UCSD-AML1 (cell line): ENCODE measurements around the gene CITED4.

Experiments used
- DNase-seq: peaks from one replicate; lab custom pipeline; 2025; ENCODE audit not compliant: unreplicated experiment; lab: John Stamatoyannopoulos, UW

Gene CITED4

DNA sequence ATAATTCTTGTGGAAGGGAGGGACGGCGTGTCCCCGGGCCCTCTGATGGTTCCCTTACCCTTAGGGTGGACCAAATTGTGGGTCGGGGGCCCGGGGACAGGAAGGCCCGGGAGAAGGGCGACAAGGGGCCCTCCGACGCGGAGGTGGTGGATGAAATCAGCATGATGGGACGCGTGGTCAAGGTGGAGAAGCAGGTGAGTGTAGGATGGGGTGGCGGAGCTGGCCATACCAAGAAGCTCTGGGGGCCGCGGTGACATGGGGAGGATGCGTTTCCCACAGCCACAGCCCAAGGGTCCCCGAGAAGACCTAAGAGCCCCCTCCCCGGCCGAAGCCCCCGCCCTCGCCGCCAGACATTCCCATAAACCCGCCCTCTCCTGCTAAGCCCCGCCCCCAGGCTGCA, 24.6 kb downstream of the CITED4 start:
- no peak for DNase-seq

GRCh38 chr1:40836283-40836682, 25.9 kb downstream of the CITED4 start:
- no peak for DNase-seq

GRCh38 chr1:40834968-40835545, 27.1 kb downstream of the CITED4 start:
- DNase-seq: no peak

DNA sequence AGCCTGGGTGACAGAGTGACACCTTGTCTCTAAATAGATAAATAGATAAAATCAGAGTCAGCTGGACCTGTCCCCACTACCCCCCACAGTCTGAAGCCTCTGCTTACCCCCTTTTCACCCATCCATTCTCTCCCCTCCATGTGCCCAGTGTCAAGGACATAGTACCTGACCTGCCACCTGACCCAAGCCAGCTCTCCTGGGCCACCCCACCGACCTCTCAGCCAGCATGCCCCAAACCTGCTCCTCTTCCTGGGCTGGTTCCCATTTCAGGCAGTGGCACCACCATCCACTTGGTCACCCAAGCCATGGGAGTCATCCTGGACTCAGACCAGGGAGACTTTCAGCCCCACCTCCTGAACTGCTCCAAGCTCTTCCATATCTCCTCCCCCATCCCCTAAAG, 28.2 kb downstream of the CITED4 start:
- no peak for DNase-seq

DNA sequence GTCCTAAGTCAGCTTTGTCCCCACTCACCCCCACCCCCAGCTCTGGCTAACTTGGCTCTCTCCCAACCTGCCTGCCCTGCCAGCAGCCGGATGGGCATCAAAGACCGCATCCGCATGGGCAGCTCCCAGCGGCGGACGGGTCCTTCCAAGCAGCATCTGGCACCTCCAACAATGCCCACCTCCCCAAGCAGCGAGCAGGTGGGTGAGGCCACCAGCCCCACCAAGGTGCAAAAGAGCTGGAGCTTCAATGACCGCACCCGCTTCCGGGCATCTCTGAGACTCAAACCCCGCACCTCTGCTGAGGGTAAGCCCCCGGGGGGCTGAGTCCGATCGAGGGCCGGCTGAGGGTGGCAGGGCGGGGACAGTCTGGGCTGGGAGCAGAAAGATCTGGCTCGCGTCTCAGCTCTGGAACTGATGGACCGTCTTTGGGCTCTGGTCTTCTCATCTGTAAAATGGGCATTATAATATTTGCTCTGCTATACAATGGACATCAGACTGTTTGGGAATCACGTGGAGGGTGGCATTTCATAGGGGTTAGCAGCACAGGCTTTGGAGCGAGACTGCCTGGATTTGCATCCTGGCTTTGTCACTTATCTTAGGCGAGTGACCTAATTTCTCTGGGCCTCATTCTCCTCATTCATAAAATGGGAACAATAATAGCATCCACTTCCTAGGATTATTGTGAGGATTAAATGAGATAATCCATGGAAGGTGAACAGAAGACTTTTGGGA, 31.0 kb downstream of the CITED4 start:
- no peak for DNase-seq

DNA sequence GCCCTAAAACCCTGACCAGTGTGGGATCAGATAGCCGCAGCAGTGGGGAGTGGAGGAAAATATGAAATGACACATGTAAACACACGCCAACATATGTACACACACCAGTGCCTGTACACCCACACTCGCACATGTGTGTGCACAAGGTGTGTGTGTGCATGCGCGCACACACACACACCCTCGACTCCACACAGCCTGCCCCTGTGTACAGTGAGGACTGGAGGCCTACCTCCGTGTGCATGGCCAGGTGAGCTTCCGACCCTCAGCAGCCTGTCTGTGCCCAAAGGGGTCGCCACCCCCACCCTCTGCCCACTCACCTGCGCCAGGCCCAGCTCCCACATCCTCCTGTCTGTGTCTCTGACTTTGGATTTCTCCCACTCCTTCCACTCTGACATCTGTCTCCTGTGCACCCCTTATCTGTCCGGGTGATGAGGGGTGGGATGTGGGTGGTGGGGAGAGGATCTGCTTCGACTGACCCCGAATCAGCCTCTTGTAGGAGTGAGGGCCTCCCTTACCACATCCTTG, 31.7 kb downstream of the CITED4 start:
- no peak for DNase-seq

- DNase-seq: no peak
These were observed 32.4 kb downstream of the CITED4 start for GRCh38 chr1:40829631-40830245.

GRCh38 chr1:40825996-40826395, 36.2 kb downstream of the CITED4 start:
- peak; percentile 68 for DNase-seq

DNA sequence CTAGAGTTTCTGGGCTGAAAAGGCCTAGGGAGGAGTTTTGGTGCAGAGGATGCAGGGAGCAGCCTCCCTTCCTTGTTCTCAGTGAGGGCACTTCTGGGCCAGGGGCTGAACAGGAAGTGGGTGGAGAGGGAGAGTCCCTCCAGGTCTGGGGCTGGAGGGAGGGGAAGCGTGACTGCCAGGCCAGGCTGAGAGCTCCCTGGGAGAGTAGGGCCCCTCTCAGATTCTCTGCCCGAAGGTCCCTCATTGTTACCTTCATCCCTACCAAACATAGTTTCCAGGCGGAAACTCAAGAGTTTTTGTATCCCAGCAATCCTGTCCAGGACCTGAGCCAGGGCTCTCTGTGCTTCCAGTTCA, 36.8 kb downstream of the CITED4 start:
- peak; percentile 73 for DNase-seq

DNA sequence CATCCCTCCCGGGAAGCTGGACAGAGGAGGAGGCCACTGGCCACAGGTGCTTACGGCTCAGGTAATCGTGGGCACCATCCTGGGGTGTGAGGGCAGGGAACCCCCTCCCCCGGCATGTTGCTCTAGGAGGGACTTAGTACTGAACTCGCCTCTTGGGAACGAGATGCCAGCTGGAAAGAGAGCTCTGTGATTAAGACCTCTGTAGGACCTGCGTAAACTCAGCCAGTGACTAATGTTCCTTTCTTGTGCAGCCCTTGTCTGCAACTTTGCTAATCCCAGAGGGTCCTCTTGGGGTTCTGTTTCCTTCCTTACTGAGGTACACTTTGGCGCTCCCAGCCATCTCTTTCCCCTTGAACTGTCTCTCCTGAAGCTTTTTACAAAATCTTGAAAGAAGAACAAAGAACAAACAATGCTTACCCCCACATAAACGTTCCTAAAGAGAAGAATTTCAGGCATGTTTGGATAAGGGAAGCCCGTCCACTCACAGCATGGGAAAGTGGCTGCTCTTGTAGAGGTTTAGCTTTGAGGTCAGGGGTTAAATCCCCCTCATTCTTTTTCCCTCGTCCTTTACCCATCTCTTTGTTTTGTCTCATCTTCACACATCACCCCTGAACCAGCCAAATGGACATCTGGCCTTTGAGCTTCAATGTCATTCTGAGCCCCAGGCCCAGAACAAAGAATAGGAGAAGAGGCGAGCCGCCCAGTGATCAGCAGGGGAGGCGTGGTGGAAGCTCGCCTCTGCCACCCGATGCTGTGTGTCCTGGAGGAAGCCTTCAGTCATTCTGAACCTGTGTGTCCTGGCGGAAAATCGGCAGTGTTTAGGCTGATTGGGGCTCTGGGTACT, 37.4 kb downstream of the CITED4 start:
- DNase-seq: no peak

DNA sequence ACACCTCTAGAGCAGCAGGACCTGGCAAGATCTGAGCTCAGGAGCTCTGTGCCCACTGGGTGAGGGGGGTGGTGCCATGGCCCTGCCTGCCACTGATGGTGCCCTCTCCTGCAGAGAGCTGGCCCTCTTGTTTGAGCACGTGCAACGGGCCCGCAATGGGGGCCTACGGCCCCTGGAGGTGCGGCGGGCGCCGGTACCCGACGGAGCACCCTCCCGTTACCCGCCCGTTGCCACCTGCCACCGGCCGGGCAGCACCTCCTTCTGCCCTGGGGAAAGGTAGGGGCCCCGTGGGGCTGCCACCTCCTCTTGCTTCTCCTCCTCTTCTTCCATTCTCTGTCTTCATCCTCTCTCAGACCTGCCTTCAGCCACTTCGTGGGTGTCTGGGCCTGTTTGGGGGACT, 38.2 kb downstream of the CITED4 start:
- DNase-seq: no peak

DNA sequence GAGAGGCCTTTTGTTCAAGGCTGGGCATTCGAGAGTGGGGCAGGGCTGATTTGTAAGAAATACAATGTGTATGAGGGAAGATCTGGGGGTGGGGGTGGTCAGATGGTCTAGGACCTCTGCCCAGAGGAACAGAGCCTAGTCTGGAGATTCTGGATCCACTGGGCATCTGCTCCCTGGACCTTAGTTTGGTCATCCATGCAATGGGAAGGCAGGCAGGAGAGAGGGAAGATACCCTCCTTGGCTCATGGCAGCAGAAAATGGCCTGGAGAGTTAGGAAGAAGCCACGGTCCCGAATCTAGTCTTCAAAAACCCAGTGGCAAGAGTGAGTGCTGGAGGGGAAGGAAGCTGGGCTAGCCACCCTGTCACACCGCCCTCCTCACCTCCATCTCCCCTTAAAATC, 38.8 kb downstream of the CITED4 start:
- no peak for DNase-seq

DNA sequence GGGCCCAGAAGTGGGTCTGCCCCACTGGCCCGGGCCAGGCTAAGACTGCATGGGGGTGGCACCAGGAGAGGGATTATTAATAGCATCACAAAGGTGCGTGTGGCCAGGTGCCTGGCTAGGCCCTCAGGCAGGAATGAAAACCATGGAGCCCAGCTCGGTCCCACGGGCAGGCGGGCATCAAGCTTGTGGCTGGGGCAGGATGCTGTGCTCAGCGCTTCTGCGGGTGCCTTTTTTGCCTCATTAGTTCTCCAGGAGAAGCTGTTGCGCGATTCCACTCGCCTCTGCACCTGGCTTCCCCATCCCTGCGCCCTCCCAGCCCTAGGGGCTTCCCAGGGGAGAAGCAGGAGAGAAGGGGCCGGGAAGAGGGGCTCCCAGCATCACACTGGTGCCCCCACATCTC, 39.3 kb downstream of the CITED4 start:
- DNase-seq: no peak

DNA sequence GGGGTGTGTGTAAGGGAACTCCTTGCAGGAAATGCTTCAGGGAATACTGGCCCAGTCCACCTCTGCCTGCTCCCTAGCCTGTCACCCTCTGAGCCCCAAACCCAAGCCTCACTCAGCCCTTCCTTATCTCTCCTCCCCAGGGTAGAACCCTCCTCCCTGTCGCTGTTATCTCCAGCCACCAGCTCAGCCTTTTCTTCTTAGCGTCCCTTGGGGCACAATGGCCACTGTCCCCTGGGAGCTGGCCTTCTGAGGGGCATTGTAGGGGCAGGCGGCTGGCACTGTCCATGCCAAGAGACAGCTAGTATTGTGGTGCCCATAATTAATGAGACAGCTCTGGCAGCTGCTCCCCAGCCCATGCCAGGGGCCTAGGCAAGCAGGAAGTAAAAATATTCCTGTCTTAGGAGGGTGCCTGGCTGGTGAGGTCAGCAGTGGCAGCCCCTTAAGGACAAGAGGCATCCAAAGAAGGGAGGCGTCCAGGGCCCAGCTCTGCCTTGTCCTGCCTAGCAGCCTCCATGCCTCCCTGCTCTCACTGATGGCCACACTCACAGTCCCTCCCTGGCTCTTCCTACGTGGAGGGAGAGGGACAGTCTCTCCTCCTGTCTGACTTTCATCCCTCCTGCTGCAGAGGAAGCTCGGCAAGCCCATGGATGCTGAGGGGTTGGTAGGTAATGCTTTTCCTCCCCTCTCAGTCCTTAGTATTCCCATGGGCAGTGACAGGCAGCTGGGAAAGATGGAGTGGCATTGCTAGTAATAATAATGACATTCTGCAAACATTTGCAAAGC, 41.1 kb downstream of the CITED4 start:
- peak; percentile 52 for DNase-seq

- DNase-seq: peak; percentile 62
These were observed 41.8 kb downstream of the CITED4 start for GRCh38 chr1:40820251-40820797.

DNA sequence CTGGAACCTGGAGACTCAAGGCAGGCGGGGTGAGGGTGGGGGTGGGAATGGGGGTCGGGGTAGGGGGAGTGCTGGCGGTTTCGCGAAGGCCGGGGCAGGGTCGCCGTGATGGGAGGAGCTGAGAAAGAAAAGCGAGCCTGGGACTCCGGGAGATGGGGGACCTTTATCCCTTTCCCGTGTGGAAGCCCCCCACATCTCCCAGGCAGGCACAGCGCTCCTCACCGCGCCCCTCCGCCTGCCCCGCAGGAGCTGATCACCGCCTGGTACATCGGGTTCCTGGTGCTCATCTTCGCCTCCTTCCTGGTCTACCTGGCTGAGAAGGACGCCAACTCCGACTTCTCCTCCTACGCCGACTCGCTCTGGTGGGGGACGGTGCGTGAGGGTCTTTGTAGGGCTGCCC, 43.1 kb downstream of the CITED4 start:
- DNase-seq: no peak

DNA sequence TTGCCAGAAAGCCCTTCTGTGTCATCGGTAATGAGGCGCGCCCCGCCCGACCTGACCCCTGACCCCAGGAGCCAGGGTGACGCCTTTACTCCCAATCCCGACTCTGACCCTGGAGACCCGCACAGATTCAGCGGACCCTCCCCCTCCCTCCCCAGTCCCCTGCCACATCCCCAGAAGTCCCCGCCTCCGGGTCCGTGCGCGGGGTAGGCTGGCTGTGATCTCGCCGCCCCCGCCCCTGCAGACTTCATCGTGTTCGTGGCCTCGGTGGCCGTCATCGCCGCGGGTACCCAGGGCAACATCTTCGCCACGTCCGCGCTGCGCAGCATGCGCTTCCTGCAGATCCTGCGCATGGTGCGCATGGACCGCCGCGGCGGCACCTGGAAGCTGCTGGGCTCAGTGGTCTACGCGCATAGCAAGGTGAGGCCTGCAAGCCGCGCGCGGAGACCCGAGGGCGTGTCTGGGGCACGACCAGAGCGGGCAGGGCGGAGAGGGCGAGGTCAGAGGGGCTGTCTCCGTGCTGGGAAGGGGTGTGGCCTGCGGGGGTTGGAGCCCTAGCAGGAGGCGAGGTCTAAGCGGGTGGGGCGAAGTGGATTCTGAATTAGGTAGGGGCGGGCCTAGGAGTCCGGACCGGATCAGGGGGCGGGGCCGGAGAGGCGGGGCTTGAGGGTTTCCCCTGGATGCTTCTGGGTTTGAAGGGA, 43.8 kb downstream of the CITED4 start:
- no peak for DNase-seq

- DNase-seq: no peak
These were observed 44.3 kb downstream of the CITED4 start for GRCh38 chr1:40817791-40818263.

GRCh38 chr1:40815420-40815819, 46.7 kb downstream of the CITED4 start:
- no peak for DNase-seq
